ENCODE data around the gene SLC10A3. TPM values are rescaled to one million over a fixed set of nuclear protein-coding genes. Genes with fewer than 3 reads are reported as not detected.

Gene SLC10A3
- total RNA-seq, 4 donors from 2014 or later = 9.1 to 62.8 (median 32.7) TPM

DNA sequence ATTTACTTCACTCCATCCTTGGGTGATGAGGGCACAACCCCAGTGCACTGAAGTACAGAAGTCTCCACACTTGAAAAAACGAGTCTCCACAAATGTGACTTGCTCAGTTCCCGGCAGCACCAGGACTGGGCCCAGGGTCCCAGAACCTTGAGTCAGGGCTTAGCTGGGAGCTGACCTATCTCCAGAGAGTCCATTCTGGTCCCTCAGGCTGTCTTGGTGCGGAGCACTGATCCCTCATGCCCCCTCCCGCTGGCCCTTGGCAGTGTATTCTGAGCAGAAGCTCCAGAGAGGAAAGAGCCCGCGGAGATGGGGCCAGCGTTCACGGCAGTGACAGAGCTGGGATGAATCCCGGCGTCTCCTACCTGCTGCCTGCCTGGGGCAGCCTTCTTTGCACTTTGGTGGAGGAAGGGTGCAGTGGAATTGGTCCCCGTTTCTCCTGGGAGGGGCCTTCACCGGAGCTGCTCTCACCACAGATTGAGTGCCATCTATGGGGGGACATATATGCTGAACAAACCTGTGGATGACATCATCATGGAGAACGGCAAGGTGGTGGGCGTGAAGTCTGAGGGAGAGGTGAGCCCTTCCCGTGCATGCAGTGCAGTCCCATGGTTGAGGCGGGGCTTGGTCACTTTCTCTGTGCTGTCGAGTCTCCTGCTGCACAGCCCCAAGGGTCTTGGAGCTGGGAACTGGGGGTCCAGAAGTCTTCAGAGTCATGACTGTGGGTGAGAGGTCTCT lies 49.6 kb downstream of the SLC10A3 start:
- TF ChIP-seq POLR2A (IDR thresholded peaks at IDR 0.05) = no peak
- TF ChIP-seq, protein P1, sequence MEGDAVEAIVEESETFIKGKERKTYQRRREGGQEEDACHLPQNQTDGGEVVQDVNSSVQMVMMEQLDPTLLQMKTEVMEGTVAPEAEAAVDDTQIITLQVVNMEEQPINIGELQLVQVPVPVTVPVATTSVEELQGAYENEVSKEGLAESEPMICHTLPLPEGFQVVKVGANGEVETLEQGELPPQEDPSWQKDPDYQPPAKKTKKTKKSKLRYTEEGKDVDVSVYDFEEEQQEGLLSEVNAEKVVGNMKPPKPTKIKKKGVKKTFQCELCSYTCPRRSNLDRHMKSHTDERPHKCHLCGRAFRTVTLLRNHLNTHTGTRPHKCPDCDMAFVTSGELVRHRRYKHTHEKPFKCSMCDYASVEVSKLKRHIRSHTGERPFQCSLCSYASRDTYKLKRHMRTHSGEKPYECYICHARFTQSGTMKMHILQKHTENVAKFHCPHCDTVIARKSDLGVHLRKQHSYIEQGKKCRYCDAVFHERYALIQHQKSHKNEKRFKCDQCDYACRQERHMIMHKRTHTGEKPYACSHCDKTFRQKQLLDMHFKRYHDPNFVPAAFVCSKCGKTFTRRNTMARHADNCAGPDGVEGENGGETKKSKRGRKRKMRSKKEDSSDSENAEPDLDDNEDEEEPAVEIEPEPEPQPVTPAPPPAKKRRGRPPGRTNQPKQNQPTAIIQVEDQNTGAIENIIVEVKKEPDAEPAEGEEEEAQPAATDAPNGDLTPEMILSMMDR (IDR thresholded peaks at IDR 0.05) = no peak
- no peak for DNase-seq

DNA sequence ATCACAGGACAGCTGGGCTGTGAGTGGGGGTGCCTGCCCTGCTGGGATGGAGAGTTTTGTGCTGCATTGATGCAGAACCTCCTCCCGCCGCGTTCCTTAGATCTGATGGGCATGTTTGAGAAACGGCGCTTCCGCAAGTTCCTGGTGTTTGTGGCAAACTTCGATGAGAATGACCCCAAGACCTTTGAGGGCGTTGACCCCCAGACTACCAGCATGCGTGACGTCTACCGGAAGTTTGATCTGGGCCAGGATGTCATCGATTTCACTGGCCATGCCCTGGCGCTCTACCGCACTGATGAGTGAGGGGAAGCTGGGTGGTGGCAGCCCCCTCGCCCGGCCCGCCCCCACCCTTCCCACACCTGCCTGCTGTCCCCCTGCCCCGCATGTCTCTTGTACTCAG lies 50.6 kb downstream of the SLC10A3 start:
- H3K4me3 ChIP-seq = no peak overlapping the region
- H3K27me3 ChIP-seq = no peaks in the 10 kb centered on the region
- DNase-seq = no peak
- no peaks in the 10 kb centered on the region for H3K36me3 ChIP-seq
- no peaks in the 10 kb centered on the region for H3K9me3 ChIP-seq
- TF ChIP-seq POLR2A (IDR thresholded peaks at IDR 0.05) = no peak
- TF ChIP-seq, protein P1 (IDR thresholded peaks at IDR 0.05) = no peak
- H3K27ac ChIP-seq = no peak overlapping the region
- intact Hi-C loops (cut with DNase I; ENCODE audit: low total_unique reads) = no loop called here
- peaks cover 0 to 6% of the 10 kb centered on the region in 2 donors for H3K4me1 ChIP-seq

More for the DNA sequence above, 49.6 kb downstream of the SLC10A3 start:
- Histone ChIP-seq H3K36me3 (no peaks in the 10 kb centered on the region), H3K4me1 (peaks cover 0 to 6% of the 10 kb centered on the region in 2 donors), H3K27ac (no peak overlapping the region), H3K27me3 (no peaks in the 10 kb centered on the region), H3K9me3 (no peaks in the 10 kb centered on the region), H3K4me3 (no peak overlapping the region)
- intact Hi-C loops (cut with DNase I; ENCODE audit: low total_unique reads) = no loop called here

DNA sequence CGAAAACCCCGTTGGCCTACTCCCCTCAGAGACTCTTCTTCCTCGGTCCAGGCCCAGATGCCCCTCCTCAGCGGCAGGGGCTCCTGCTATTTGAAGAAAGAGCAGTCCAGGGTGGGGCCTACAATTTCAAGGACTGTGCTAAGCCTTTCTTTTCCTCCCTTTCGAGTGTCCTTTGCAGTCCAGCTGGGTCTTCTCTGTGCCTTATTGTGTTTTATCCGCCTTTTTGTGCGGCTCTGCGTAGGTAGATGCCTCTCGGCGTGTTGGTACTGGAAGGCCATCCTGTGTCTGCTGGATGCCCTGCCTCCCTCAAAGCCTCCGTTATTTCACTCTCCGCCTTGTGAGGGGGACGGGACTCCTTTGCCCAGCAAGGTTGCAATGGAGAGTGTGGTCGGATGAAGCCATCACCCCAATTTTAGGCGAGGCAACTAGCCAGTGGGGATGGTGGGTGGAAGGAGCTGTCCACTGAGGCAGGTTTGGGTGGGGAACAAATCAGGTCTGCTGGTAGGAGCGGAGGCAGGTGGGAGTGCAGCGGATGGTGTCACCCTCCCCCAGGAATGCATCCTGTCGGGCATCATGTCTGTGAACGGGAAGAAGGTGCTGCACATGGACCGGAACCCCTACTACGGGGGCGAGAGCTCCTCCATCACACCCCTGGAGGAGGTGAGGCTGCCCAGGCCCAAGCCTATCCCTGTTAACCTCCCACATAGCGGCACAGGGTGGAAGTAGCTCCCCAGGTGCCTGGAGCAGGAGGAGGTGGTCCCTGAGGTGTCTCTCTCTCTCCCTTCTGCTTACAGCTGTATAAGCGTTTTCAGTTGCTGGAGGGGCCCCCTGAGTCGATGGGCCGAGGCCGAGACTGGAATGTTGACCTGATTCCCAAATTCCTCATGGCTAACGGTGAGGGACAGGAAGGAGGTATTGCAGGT lies 52.2 kb downstream of the SLC10A3 start:
- no peak for TF ChIP-seq POLR2A (IDR thresholded peaks at IDR 0.05)
- TF ChIP-seq, protein P1 (IDR thresholded peaks at IDR 0.05) = no peak
- Histone ChIP-seq H3K36me3 (no peaks in the 10 kb centered on the region), H3K27me3 (no peaks in the 10 kb centered on the region), H3K9me3 (no peaks in the 10 kb centered on the region), H3K4me3 (peak overlapping the region; percentile 45 to 82), H3K4me1 (peaks cover 0 to 6% of the 10 kb centered on the region in 2 donors), H3K27ac (peak overlapping the region; percentile 89 to 96)
- intact Hi-C loops (cut with DNase I; ENCODE audit: low total_unique reads) = no loop called here
- DNase-seq = no peak

Small RNA genes within 50 kb of the gene (microRNA-seq; reads per million reads assigned to microRNA genes)
- not detected for gene MIR6858 (ENCODE audit: borderline microRNAs expressed, borderline replicate concordance)

Small RNA genes within 50 kb of the gene (small RNA-seq; reads per million reads assigned to genes)
- gene MIR6858 = not detected
- not detected for gene RN7SL697P

Other genes starting within 250 kb of the SLC10A3 start
- not detected for gene OPN1MW3, start 233.0 kb downstream of the SLC10A3 start, total RNA-seq
- not detected for gene TEX28, start 195.5 kb downstream of the SLC10A3 start, total RNA-seq
- gene TKTL1, start 194.8 kb downstream of the SLC10A3 start, total RNA-seq = under 1 TPM in 2 of 4 donors, not detected in 2; 0.07 to 0.98 TPM
- 1,000 to 10,000 TPM; 1,067 to 4,271 (median 2,911) TPM for gene FLNA, start 116.0 kb downstream of the SLC10A3 start, total RNA-seq
- 100 to 1,000 TPM in 1 of 4 donors, 10 to 100 TPM in 3; 13.6 to 118 (median 44.4) TPM for gene EMD, start 111.3 kb downstream of the SLC10A3 start, total RNA-seq
- 1,000 to 10,000 TPM; 2,407 to 9,172 (median 4,014) TPM for gene RPL10, start 92.3 kb downstream of the SLC10A3 start, total RNA-seq
- 10 to 100 TPM; 10.2 to 31.8 (median 21.2) TPM for gene DNASE1L1, start 81.4 kb downstream of the SLC10A3 start, total RNA-seq
- 10 to 100 TPM; 15.3 to 62.3 (median 20.5) TPM for gene TAFAZZIN, start 79.1 kb downstream of the SLC10A3 start, total RNA-seq
- 10 to 100 TPM in 3 of 4 donors, 1 to 10 TPM in 1; 5.1 to 71.3 (median 42.1) TPM for gene ATP6AP1, start 62.0 kb downstream of the SLC10A3 start, total RNA-seq
- gene GDI1, start 53.5 kb downstream of the SLC10A3 start, total RNA-seq = 100 to 1,000 TPM in 3 of 4 donors, 10 to 100 TPM in 1; 100.0 to 175 (median 135) TPM
- gene FAM50A, start 46.5 kb downstream of the SLC10A3 start, total RNA-seq = 10 to 100 TPM; 16.4 to 48.8 (median 28.3) TPM
- gene PLXNA3, start 32.3 kb downstream of the SLC10A3 start, total RNA-seq = 100 to 1,000 TPM in 1 of 4 donors, 10 to 100 TPM in 1, 1 to 10 TPM in 2; 2.1 to 102 (median 8.6) TPM
- gene LAGE3, start 11.3 kb downstream of the SLC10A3 start, total RNA-seq = 10 to 100 TPM in 2 of 4 donors, 1 to 10 TPM in 1, not detected in 1; 4.7 to 19.4 (median 13.1) TPM
- gene UBL4A, start 4.0 kb downstream of the SLC10A3 start, total RNA-seq = 10 to 100 TPM; 14.7 to 36.3 (median 29.5) TPM
- gene FAM3A, start 25.6 kb upstream of the SLC10A3 start, total RNA-seq = 10 to 100 TPM in 2 of 4 donors, 1 to 10 TPM in 2; 5.1 to 55.9 (median 15.4) TPM
- 10 to 100 TPM; 15.5 to 69.6 (median 23.8) TPM for gene G6PD, start 56.2 kb upstream of the SLC10A3 start, total RNA-seq
- gene IKBKG, start 57.0 kb upstream of the SLC10A3 start, total RNA-seq = 10 to 100 TPM in 3 of 4 donors, 1 to 10 TPM in 1; 2.6 to 30.0 (median 18.3) TPM
- gene CTAG1A, start 94.5 kb upstream of the SLC10A3 start, total RNA-seq = not detected
- under 1 TPM in 1 of 4 donors, not detected in 3; 0.46 TPM for gene CTAG1B, start 128.7 kb upstream of the SLC10A3 start, total RNA-seq
- gene CTAG2, start 162.9 kb upstream of the SLC10A3 start, total RNA-seq = not detected